Kidney (tissue), 14 donors: ENCODE data around the gene GCNT2. TPM values are rescaled to one million over a fixed set of nuclear protein-coding genes. Genes with fewer than 3 reads are reported as not detected.

ENCODE experiments used
- DNase-seq, 5 donors: peaks; one replicate each; pipeline ENCODE4 v3.0.0-alpha.2; 2013 to 2020
- FAIRE-seq: peaks from 2 replicates; lab custom pipeline; 2012; peaks lifted over from hg19 to GRCh38; lab: Jason Lieb, UNC
- H3K27ac ChIP-seq, 2 donors: one replicate each; pipeline ENCODE4 v1.7.0; 2013; ENCODE audit warnings: low read depth in 2 of 2, low read length in 2 of 2, inconsistent platforms in 1 of 2
- H3K27me3 ChIP-seq: one replicate; pipeline ENCODE4 v1.7.1; 2013; ENCODE audit warnings: low read length, inconsistent platforms; ENCODE audit not compliant: control insufficient read depth, insufficient read depth
- H3K36me3 ChIP-seq, 3 donors: one replicate each; pipeline versions ENCODE4 v1.7.0 to v1.7.1; 2013; ENCODE audit warnings: low read length in 3 of 3, control low read depth in 1 of 3, inconsistent platforms in 1 of 3; ENCODE audit not compliant: insufficient read depth in 3 of 3, control insufficient read depth in 2 of 3
- H3K4me1 ChIP-seq, 3 donors: one replicate each; pipeline versions ENCODE4 v1.7.0 to v1.7.1; 2013; ENCODE audit warnings: low read length in 3 of 3, inconsistent platforms in 1 of 3, low read depth in 1 of 3; ENCODE audit not compliant: control insufficient read depth in 2 of 3, insufficient read depth in 2 of 3
- H3K4me3 ChIP-seq, 3 donors: one replicate each; pipeline versions ENCODE4 v1.7.0 to v1.8.1; 2013; ENCODE audit warnings: low read length in 3 of 3, control low read depth in 1 of 3, inconsistent platforms in 1 of 3
- H3K9ac ChIP-seq, 3 donors: one replicate each; pipeline versions ENCODE4 v1.7.0 to v1.7.1; 2013; ENCODE audit warnings: low read length in 3 of 3, control low read depth in 1 of 3, inconsistent platforms in 1 of 3
- H3K9me3 ChIP-seq, 3 donors: one replicate each; pipeline versions ENCODE4 v1.7.0 to v1.7.1; 2013; ENCODE audit warnings: low read length in 3 of 3, control low read depth in 1 of 3, inconsistent platforms in 1 of 3; ENCODE audit not compliant: control insufficient read depth in 2 of 3, insufficient read depth in 1 of 3
- intact Hi-C: fragments of 100-400 bp; cut with DNase I; formaldehyde crosslinking; loops from one replicate; pipeline ENCODE4 v1.11.1; 2022
- polyA plus RNA-seq: library from polyadenylated mRNA; stranded (reverse); fragments of 350-450 nt; fragmentation: Illumina TruSeq; extraction: RNeasy Lipid Tissue Mini Kit (QIAGEN cat#74804); gene quantifications from one replicate; pipeline ENCODE4 v1.2.3, GENCODE V29; 2014; ENCODE audit warnings: low read depth, low replicate concordance; ENCODE audit not compliant: insufficient read depth
- total RNA-seq: library from RNA; stranded (reverse); fragmentation: NEBNext Ultra II Directional; extraction: Animal tissue kit (Norgen Biotek cat#: 25700); gene quantifications from one replicate; pipeline ENCODE4 v1.2.1, GENCODE V29; 2021
- TF ChIP-seq, protein P1 (sequence below): IDR thresholded peaks from 3 replicates; pipeline ENCODE4 v1.5.1; 2012; ENCODE audit warnings: mild to moderate bottlenecking, moderate library complexity, borderline replicate concordance; ENCODE audit not compliant: insufficient read depth; ENCODE audit errors: extremely low read depth
- donor health status: control.
- donor health status: control.
- donor health status: control.
- donor health status: control.
- donor health status: control.
- donor health status: DM: yes; HTN: yes; CAD: no.
- donor health status: Normal renal cell carcinoma (clear cell type).

Gene GCNT2
- total and polyA plus RNA-seq, 2 donors from 2014 or later, result 10.5 to 12.5 TPM

DNA sequence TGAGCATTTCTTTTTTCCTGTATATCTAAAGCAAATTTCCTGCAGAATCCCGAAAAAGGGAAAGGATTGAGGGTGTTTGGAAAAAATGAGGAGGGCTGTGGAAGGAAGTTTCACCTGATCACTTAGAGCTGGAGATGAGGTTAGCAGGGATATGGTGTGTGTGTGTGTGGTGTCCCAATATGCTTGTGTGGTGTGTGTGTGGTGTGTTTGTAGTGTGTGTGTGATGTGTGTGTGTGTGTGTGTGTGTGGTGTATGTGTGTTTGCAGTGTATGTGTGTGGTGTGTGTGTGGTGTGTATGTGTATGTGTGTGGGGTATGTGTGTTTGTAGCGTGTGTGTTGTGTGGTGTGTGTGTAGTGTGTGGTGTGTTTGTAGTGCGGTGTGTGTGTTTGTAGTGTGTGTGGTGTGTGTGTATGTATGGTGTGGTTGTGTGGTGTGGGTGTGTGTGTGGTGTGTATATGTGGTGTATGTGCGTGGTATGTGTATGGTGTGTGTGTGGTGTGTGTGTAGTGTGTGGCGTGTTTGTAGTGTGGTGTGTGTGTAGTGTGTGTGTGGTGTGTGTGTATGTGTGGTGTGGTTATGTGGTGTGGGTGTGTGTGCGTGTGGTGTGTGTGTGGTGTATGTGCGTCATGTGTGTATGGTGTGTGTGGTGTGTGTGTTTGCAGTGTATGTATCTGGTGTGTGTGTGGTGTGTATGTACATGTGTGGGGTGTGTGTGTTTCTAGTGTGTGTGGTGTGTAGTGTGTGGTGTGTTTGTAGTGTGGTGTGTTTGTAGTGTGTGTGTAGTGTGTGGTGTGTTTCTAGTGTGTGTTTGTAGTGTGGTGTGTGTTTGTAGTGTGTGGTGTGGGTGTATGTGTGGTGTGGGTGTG, 67.6 kb downstream of the GCNT2 start:
- TF ChIP-seq, protein P1, sequence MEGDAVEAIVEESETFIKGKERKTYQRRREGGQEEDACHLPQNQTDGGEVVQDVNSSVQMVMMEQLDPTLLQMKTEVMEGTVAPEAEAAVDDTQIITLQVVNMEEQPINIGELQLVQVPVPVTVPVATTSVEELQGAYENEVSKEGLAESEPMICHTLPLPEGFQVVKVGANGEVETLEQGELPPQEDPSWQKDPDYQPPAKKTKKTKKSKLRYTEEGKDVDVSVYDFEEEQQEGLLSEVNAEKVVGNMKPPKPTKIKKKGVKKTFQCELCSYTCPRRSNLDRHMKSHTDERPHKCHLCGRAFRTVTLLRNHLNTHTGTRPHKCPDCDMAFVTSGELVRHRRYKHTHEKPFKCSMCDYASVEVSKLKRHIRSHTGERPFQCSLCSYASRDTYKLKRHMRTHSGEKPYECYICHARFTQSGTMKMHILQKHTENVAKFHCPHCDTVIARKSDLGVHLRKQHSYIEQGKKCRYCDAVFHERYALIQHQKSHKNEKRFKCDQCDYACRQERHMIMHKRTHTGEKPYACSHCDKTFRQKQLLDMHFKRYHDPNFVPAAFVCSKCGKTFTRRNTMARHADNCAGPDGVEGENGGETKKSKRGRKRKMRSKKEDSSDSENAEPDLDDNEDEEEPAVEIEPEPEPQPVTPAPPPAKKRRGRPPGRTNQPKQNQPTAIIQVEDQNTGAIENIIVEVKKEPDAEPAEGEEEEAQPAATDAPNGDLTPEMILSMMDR, result no peak
- Histone ChIP-seq H3K36me3 (no peaks in the 10 kb centered on the region), H3K9me3 (no peaks in the 10 kb centered on the region), H3K27me3 (no peaks in the 10 kb centered on the region), H3K9ac (no peak overlapping the region), H3K27ac (no peak overlapping the region), H3K4me3 (peak overlapping the region in 1 of 3 donors; percentile 40), H3K4me1 (peaks cover 4 to 25% (median 9%) of the 10 kb centered on the region in 3 donors)
- DNase-seq (no peak), FAIRE-seq (no peak)
- intact Hi-C loops, result no loop called here

GRCh38 chr6:10589429-10589727, 68.2 kb downstream of the GCNT2 start:
- Histone ChIP-seq H3K4me1 (peaks cover 4 to 21% (median 7%) of the 10 kb centered on the region in 3 donors), H3K4me3 (no peak overlapping the region), H3K9me3 (no peaks in the 10 kb centered on the region), H3K27me3 (no peaks in the 10 kb centered on the region), H3K9ac (no peak overlapping the region), H3K27ac (no peak overlapping the region), H3K36me3 (no peaks in the 10 kb centered on the region)
- intact Hi-C loops, result no loop called here
- no peak for FAIRE-seq
- no peak for DNase-seq
- TF ChIP-seq, protein P1, result no peak

- DNase-seq (no peak), FAIRE-seq (no peak)
- no peak overlapping the region for H3K4me3 ChIP-seq
- H3K9ac ChIP-seq, result no peak overlapping the region
- H3K4me1 ChIP-seq, result peaks cover 4 to 15% (median 4%) of the 10 kb centered on the region in 3 donors
- no peaks in the 10 kb centered on the region for H3K36me3 ChIP-seq
- H3K9me3 ChIP-seq, result no peaks in the 10 kb centered on the region
- no peak overlapping the region for H3K27ac ChIP-seq
- TF ChIP-seq, protein P1, result no peak
- H3K27me3 ChIP-seq, result no peaks in the 10 kb centered on the region
- intact Hi-C loops, result no loop called here
Observed at GRCh38 chr6:10589983-10590382, 68.8 kb downstream of the GCNT2 start.
